Fibroblast of lung (primary cell): Measurements from ENCODE around the gene CSNK2B.

ENCODE experiments used
- EZH2 ChIP-seq: IDR thresholded peaks from 2 replicates; pipeline ENCODE4 v1.5.1; 2012; ENCODE audit warnings: low read length, control low read depth, mild to moderate bottlenecking; ENCODE audit errors: missing control alignments
- TF ChIP-seq, protein P1 (sequence below), 2 donors: IDR thresholded peaks in 1 of 2; conservative IDR thresholded peaks in 1 of 2; 1 replicate in 1 of 2; 2 replicates in 1 of 2; pipeline ENCODE4 v1.5.1; 2011 to 2012; ENCODE audit warnings: low read length in 2 of 2, control low read depth in 1 of 2, inconsistent platforms in 1 of 2, low read depth in 1 of 2, mild to moderate bottlenecking in 1 of 2

DNA sequence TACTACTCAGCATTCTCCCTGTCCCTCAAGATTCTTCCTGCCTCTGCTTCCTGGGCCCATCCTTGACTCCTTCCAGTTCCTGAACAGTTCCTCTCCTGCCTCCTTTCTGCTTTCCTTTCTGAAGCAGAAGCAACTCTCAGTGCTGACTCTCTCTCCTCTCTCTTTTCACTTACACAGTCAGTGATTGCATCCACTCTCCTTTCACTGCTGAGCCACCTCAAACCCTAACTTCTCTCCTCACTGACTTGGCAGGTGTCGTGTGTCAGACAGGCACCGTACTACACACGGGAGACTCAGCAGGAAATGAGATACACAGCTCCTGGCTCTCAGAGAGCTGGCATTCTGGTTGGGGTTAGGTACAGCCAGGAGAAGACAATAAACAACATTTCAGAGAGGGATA is 31.7 kb downstream of the CSNK2B start:
- TF ChIP-seq, protein P1, sequence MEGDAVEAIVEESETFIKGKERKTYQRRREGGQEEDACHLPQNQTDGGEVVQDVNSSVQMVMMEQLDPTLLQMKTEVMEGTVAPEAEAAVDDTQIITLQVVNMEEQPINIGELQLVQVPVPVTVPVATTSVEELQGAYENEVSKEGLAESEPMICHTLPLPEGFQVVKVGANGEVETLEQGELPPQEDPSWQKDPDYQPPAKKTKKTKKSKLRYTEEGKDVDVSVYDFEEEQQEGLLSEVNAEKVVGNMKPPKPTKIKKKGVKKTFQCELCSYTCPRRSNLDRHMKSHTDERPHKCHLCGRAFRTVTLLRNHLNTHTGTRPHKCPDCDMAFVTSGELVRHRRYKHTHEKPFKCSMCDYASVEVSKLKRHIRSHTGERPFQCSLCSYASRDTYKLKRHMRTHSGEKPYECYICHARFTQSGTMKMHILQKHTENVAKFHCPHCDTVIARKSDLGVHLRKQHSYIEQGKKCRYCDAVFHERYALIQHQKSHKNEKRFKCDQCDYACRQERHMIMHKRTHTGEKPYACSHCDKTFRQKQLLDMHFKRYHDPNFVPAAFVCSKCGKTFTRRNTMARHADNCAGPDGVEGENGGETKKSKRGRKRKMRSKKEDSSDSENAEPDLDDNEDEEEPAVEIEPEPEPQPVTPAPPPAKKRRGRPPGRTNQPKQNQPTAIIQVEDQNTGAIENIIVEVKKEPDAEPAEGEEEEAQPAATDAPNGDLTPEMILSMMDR (conservative IDR thresholded peaks at IDR 0.05 in 1 of 2, IDR thresholded peaks at IDR 0.05 in 1 of 2; ENCODE audit: low read depth in 1 of 2, low read length in 2 of 2) = no peak
- no peak for TF ChIP-seq EZH2
